Measurements from ENCODE around the gene SPINK8.
"Not testable (repeated sequence)": the region's sequence is repeated elsewhere in the genome, so short reads cannot be mapped to it uniquely, and the experiment has no call there.

DNA sequence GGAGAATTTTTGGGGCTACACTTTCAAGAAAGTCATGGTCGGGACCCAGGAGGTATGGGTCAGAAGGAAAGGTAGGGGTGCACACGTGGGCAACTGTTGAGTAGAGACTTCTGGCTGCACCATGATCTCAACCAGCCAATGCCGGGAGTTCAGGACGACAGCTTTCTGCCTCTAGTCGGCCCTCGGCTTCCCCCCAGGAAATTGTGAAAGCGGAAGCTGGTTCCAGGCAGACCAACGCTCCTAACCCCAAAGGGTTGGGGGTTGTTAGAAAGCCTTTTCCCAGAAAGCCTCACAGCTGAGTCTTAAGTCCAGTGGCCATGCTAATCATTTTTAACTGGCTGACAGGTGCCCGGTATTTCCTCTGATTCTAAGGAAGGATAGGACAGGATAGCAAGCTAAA, 1.8 kb upstream of the SPINK8 start:
- TF ChIP-seq, protein P1, sequence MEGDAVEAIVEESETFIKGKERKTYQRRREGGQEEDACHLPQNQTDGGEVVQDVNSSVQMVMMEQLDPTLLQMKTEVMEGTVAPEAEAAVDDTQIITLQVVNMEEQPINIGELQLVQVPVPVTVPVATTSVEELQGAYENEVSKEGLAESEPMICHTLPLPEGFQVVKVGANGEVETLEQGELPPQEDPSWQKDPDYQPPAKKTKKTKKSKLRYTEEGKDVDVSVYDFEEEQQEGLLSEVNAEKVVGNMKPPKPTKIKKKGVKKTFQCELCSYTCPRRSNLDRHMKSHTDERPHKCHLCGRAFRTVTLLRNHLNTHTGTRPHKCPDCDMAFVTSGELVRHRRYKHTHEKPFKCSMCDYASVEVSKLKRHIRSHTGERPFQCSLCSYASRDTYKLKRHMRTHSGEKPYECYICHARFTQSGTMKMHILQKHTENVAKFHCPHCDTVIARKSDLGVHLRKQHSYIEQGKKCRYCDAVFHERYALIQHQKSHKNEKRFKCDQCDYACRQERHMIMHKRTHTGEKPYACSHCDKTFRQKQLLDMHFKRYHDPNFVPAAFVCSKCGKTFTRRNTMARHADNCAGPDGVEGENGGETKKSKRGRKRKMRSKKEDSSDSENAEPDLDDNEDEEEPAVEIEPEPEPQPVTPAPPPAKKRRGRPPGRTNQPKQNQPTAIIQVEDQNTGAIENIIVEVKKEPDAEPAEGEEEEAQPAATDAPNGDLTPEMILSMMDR (IDR thresholded peaks at IDR 0.05; ENCODE audit: low read depth, low read length, missing input control): not testable (repeated sequence)
- TF ChIP-seq, protein P2, sequence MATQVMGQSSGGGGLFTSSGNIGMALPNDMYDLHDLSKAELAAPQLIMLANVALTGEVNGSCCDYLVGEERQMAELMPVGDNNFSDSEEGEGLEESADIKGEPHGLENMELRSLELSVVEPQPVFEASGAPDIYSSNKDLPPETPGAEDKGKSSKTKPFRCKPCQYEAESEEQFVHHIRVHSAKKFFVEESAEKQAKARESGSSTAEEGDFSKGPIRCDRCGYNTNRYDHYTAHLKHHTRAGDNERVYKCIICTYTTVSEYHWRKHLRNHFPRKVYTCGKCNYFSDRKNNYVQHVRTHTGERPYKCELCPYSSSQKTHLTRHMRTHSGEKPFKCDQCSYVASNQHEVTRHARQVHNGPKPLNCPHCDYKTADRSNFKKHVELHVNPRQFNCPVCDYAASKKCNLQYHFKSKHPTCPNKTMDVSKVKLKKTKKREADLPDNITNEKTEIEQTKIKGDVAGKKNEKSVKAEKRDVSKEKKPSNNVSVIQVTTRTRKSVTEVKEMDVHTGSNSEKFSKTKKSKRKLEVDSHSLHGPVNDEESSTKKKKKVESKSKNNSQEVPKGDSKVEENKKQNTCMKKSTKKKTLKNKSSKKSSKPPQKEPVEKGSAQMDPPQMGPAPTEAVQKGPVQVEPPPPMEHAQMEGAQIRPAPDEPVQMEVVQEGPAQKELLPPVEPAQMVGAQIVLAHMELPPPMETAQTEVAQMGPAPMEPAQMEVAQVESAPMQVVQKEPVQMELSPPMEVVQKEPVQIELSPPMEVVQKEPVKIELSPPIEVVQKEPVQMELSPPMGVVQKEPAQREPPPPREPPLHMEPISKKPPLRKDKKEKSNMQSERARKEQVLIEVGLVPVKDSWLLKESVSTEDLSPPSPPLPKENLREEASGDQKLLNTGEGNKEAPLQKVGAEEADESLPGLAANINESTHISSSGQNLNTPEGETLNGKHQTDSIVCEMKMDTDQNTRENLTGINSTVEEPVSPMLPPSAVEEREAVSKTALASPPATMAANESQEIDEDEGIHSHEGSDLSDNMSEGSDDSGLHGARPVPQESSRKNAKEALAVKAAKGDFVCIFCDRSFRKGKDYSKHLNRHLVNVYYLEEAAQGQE (IDR thresholded peaks at IDR 0.05): not testable (repeated sequence)
- TF ChIP-seq, protein P3, sequence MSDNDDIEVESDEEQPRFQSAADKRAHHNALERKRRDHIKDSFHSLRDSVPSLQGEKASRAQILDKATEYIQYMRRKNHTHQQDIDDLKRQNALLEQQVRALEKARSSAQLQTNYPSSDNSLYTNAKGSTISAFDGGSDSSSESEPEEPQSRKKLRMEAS (IDR thresholded peaks at IDR 0.05): not testable (repeated sequence)
- TF ChIP-seq TAF1 (conservative IDR thresholded peaks at IDR 0.05); GABPA (IDR thresholded peaks at IDR 0.05 in 1 of 2, conservative IDR thresholded peaks at IDR 0.05 in 1 of 2): not testable (repeated sequence)
- TF ChIP-seq, protein P4, sequence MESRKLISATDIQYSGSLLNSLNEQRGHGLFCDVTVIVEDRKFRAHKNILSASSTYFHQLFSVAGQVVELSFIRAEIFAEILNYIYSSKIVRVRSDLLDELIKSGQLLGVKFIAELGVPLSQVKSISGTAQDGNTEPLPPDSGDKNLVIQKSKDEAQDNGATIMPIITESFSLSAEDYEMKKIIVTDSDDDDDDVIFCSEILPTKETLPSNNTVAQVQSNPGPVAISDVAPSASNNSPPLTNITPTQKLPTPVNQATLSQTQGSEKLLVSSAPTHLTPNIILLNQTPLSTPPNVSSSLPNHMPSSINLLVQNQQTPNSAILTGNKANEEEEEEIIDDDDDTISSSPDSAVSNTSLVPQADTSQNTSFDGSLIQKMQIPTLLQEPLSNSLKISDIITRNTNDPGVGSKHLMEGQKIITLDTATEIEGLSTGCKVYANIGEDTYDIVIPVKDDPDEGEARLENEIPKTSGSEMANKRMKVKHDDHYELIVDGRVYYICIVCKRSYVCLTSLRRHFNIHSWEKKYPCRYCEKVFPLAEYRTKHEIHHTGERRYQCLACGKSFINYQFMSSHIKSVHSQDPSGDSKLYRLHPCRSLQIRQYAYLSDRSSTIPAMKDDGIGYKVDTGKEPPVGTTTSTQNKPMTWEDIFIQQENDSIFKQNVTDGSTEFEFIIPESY (IDR thresholded peaks at IDR 0.05): not testable (repeated sequence)

Measured in liver (tissue), 3 donors.